Esophagus (tissue), 2 donors: ENCODE results near the gene MTUS2. TPM values are rescaled to one million over a fixed set of nuclear protein-coding genes. Genes with fewer than 3 reads are reported as not detected.

Experiments used
- H3K27ac ChIP-seq, 2 donors: one replicate each; pipeline ENCODE4 v1.5.1; 2013; ENCODE audit warnings: low read depth in 2 of 2, mild to moderate bottlenecking in 2 of 2, inconsistent platforms in 1 of 2, low read length in 1 of 2, moderate library complexity in 1 of 2
- H3K27me3 ChIP-seq, 2 donors: one replicate each; pipeline ENCODE4 v1.6.1; 2013; ENCODE audit warnings: low read length in 2 of 2, control low read depth in 1 of 2, mild to moderate bottlenecking in 1 of 2; ENCODE audit not compliant: insufficient read depth in 2 of 2, control insufficient read depth in 1 of 2
- H3K36me3 ChIP-seq, 2 donors: one replicate each; pipeline ENCODE4 v1.6.1; 2013; ENCODE audit warnings: low read length in 1 of 2; ENCODE audit not compliant: control insufficient read depth in 2 of 2, insufficient read depth in 2 of 2
- H3K4me1 ChIP-seq, 2 donors: one replicate each; pipeline ENCODE4 v1.6.1; 2013; ENCODE audit warnings: low read length in 1 of 2; ENCODE audit not compliant: control insufficient read depth in 2 of 2, insufficient read depth in 2 of 2
- H3K4me3 ChIP-seq, 2 donors: one replicate each; pipeline ENCODE4 v1.5.1; 2013; ENCODE audit warnings: low read length in 2 of 2, mild to moderate bottlenecking in 2 of 2, low read depth in 1 of 2, moderate library complexity in 1 of 2
- H3K9me3 ChIP-seq, 2 donors: one replicate each; pipeline ENCODE4 v1.6.1; 2013; ENCODE audit warnings: mild to moderate bottlenecking in 2 of 2, low read depth in 1 of 2, low read length in 1 of 2, moderate library complexity in 1 of 2; ENCODE audit not compliant: control insufficient read depth in 2 of 2, insufficient read depth in 1 of 2
- WGBS, 2 donors: extraction: QIAGEN DNeasy Blood & Tissue Kit; methylation state at CpG; one replicate each; pipeline ENCODE4 v1.1.7; 2013; 5-methylcytosine and 5-hydroxymethylcytosine counted together
- polyA plus RNA-seq, 2 donors: library from polyadenylated mRNA; stranded (reverse); fragments of 200-250 nt; gene quantifications; one replicate each; pipeline ENCODE4 v1.2.3, GENCODE V29; 2013
- donor health status: healthy with polysubstance abuse.
- donor health status: Bipolar disorder and iron deficiency.

MTUS2 gene
- polyA plus RNA-seq, 2 donors, result 0.20 to 0.33 TPM

DNA sequence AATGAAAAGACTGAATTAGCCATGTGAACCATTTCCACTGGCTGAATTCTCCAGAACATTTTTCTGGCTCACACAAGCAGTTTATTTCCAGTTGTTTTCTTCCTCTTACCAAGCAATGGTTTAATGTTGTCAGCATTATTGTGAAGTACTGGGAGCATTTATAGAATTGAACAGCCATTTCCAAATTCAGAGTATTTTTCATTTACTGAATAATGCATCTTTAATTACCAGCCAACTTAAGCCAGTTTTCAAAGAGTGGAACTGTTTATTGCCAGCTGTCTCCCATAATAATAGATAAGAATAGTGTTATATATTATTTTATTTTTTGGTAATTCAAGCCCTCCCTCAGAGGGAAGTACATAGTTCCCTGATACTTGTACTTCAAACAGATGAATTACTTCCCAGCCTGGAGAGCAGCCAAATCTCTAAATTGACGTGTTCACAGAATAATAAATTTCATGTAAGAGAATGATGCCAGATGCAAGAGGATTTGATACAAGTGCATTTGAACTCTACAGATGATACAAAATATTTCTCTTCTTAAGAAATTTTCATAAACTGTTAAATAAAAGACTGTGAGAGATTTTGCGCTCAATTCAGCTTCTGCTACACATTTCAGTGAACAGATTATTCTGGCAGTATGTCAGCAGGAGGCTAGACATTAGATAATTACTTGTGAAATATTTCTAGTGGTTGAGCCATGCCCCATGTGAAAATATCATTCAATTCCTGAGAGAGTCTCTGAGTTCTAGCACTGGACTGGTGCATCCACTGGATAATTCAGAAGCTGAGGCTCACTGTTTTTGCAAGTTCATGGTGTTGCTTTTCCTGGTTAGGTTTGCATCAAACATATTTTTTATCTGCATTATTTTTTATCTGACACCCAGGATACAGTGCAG lies 459.5 kb downstream of the MTUS2 start:
- 37 to 43% methylated on average over 2 of the region's 2 CpGs for WGBS, 2 donors
- Histone ChIP-seq H3K27ac (no peak overlapping the region), H3K36me3 (no peaks in the 10 kb centered on the region), H3K4me3 (no peak overlapping the region), H3K4me1 (no peaks in the 10 kb centered on the region), H3K9me3 (no peaks in the 10 kb centered on the region), H3K27me3 (no peaks in the 10 kb centered on the region)

DNA sequence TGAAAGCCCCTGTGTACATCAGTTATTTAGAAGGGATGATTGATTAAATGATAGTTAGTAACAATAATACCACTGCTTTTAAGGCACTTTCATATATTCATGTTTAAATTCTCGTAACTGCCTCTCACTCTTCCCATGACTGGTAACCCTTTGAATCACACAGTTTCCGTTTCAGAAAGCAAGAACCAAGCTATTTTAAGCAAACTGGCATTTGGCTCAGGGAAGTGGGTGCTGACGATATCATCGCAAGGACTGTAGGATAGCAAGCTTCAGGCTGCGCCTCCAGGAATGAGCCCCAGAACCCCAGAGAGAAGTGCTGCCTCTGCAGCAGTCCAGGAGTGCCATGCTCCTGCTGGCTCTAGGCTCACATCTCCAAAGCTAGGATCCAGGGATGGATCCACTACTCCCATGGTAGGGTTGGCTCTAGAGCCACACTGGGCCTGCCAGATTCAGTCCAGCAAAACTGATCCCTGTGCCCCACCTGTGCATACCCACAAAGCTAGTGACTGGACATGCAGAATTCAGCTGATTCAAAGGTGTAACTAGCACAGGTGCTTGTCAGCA lies 461.9 kb downstream of the MTUS2 start:
- no peak overlapping the region for H3K4me3 ChIP-seq
- H3K27me3 ChIP-seq, result no peaks in the 10 kb centered on the region
- no peak overlapping the region for H3K27ac ChIP-seq
- H3K36me3 ChIP-seq, result no peaks in the 10 kb centered on the region
- WGBS, 2 donors, result 82 to 83% methylated on average over 5 of the region's 5 CpGs
- H3K4me1 ChIP-seq, result no peaks in the 10 kb centered on the region
- no peaks in the 10 kb centered on the region for H3K9me3 ChIP-seq

DNA sequence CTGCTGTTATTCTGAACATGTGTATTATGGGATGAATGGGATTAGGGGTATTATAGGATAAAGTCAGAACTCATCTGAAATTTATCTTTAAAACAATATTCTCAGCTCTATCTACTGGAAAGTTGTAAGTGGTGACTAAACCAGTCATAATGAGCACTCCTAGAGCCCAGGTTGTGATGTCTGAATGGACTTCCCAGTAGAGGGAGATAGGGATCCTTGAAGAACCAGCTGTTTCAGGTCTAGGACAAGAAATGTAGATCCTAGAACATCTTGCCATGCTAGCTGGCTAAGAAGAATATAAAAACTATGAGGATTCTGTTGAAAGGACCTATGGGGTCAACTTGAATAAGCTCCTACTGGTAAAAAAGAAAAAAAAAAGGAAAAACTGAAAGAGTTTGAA lies 464.6 kb downstream of the MTUS2 start:
- Histone ChIP-seq H3K4me3 (no peak overlapping the region), H3K4me1 (no peaks in the 10 kb centered on the region), H3K36me3 (no peaks in the 10 kb centered on the region), H3K27ac (no peak overlapping the region), H3K27me3 (no peaks in the 10 kb centered on the region), H3K9me3 (no peaks in the 10 kb centered on the region)

DNA sequence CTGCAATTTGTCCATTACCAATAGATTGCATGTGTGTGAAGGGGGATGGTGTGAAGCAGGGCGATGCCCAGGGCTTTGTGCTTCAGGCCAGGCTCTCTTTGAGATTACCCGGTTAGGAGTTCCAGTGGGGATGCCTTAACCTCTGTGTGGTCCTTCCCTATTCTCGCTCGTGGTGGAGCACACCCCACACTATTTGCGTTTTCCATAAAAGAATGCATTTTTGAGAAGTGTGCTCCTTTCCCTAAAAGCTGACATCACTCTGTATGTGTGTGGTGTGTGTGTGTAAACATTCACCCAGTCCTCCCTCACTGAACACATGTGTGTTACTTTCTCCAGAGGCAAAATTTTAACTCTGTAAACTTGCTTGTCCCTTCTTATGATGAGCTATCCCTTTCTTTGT lies 467.1 kb downstream of the MTUS2 start:
- Histone ChIP-seq H3K4me3 (no peak overlapping the region), H3K27ac (no peak overlapping the region), H3K27me3 (no peaks in the 10 kb centered on the region), H3K36me3 (no peaks in the 10 kb centered on the region), H3K9me3 (no peaks in the 10 kb centered on the region), H3K4me1 (no peaks in the 10 kb centered on the region)
- whole genome bisulfite sequencing, 2 donors, result 63 to 67% methylated on average over 5 of the region's 5 CpGs

DNA sequence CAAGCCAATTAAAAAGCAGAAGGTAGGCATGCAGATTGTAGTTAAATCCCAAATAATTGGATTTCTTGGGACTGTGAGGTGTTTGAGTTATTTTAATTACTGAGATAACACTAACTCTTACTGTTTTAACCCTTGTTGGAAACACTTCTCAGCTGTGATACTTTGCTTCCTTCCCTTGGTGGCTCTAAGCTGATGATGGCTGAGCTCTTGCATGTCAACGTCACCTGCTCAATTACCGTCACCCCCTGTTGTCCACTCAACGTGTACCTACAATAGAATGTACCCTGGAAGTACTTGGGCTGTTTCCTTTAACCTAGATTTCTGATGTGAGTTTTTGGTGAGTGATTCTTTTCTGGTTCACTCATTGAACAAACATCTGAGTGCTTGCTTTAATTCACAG lies 471.9 kb downstream of the MTUS2 start:
- H3K4me1 ChIP-seq, result no peaks in the 10 kb centered on the region
- no peaks in the 10 kb centered on the region for H3K27me3 ChIP-seq
- H3K36me3 ChIP-seq, result no peaks in the 10 kb centered on the region
- H3K27ac ChIP-seq, result no peak overlapping the region
- WGBS, 2 donors, result 46 to 56% methylated on average over 3 of the region's 3 CpGs
- H3K9me3 ChIP-seq, result no peaks in the 10 kb centered on the region
- no peak overlapping the region for H3K4me3 ChIP-seq

DNA sequence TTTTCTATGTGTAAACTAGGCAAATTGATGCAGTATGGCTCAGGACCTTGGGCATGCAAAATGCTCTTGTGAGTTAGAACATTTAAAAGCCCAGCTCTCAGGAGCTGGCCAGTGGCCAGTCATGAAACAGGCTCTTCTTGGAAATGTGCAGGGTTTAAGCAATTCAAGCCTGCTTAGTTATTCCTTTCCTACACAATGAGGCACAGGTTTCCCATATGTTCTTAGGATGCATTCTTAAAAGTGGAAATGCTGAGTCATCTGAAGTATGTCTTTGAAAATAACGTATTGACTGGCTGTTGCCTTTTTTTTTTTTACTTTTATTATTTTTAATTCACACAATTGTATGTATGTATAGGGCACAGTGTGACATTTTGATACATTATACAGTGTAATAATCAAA lies 474.7 kb downstream of the MTUS2 start:
- H3K9me3 ChIP-seq, result no peaks in the 10 kb centered on the region
- WGBS, 2 donors, result 0 to 5% methylated on average over 1 of the region's 1 CpG
- no peaks in the 10 kb centered on the region for H3K36me3 ChIP-seq
- no peaks in the 10 kb centered on the region for H3K4me1 ChIP-seq
- H3K4me3 ChIP-seq, result no peak overlapping the region
- H3K27me3 ChIP-seq, result no peaks in the 10 kb centered on the region
- no peak overlapping the region for H3K27ac ChIP-seq

DNA sequence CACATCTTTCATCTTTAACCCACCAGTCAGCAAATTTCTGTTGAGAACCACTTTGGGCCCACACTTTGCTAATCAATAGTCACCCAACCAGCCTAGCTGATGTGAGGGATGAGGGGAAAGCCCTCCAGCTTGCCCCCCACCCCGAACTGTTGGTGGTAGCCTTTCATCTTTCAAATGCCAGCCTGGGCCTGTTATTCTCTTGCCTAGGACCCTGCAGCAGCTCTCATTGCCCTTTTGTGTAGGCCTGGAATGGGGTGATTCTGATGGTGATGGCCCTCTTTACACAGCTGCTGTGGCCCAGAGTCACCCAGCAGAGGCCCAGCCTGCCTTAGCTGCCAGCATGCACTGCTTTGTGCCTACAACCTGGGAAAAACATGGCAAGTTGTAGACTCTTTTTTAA lies 480.9 kb downstream of the MTUS2 start:
- H3K27me3 ChIP-seq, result no peaks in the 10 kb centered on the region
- no peak overlapping the region for H3K27ac ChIP-seq
- no peaks in the 10 kb centered on the region for H3K4me1 ChIP-seq
- WGBS, 2 donors, result 50% methylated on average over 1 of the region's 1 CpG
- peaks cover 0 to 2% of the 10 kb centered on the region in 2 donors for H3K9me3 ChIP-seq
- no peak overlapping the region for H3K4me3 ChIP-seq
- H3K36me3 ChIP-seq, result no peaks in the 10 kb centered on the region

DNA sequence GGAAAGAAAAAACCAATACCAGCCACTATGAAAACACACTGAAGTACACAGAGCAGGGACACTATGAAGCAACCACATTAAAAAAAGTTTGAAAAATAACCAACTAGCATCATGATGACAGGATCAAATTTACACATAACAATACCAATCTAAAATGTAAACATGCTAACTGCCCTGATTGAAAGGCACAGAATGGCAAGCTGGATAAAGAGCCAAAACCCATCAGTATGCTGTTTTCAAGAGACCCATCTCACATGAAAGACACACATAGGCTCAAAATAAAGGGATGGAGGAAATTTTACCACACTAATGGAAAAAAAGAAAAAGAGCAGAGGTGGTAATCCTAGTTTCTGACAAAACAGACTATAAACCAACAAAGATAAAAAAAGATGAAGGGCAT lies 484.0 kb downstream of the MTUS2 start:
- no peaks in the 10 kb centered on the region for H3K36me3 ChIP-seq
- no peaks in the 10 kb centered on the region for H3K27me3 ChIP-seq
- no peak overlapping the region for H3K4me3 ChIP-seq
- H3K27ac ChIP-seq, result no peak overlapping the region
- no peaks in the 10 kb centered on the region for H3K4me1 ChIP-seq
- peaks cover 2 to 7% of the 10 kb centered on the region in 2 donors for H3K9me3 ChIP-seq

DNA sequence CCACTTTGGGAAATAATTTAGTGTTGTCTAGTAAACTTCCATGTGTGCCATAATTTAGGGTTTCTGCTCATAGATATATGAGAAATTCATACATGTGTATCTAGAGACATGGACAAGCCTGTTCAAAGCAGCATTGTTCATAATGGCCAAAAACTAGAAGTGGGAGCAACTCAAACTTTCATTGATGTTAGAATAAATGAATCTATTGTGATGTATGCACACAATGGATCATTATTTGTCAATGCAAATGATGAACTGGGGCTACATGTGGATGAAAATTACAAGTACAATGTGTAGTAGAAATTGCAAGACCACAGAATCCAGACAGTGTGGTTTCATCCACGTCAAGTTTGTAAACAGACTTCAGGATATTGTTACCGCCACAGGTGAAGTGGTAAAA lies 490.7 kb downstream of the MTUS2 start:
- Histone ChIP-seq H3K27ac (no peak overlapping the region), H3K36me3 (no peaks in the 10 kb centered on the region), H3K9me3 (peaks cover 0 to 7% of the 10 kb centered on the region in 2 donors), H3K4me3 (no peak overlapping the region), H3K4me1 (no peaks in the 10 kb centered on the region), H3K27me3 (no peaks in the 10 kb centered on the region)
- WGBS, 2 donors, result 67 to 77% methylated on average over 2 of the region's 2 CpGs

DNA sequence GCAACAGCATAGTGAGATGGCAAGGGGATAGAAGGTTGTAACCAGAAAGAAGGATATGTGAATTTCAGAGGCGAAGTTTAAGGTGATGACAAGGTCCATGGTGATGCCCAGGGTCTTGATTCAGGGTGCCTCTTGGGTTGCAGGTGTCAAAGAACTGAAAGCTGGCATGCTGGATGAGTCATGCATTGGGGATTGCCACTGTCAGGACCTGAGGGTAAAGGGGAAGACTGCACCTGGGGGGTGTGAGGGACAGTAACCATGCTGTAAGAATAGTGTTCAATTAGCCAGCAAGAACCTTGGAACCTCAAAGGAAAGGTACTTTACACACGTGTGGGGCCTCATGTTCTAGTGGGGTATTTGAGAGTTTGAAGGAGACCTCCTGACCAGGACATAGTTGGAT lies 495.7 kb downstream of the MTUS2 start:
- Histone ChIP-seq H3K4me1 (no peaks in the 10 kb centered on the region), H3K4me3 (no peak overlapping the region), H3K27me3 (no peaks in the 10 kb centered on the region), H3K9me3 (peaks cover 0 to 3% of the 10 kb centered on the region in 2 donors), H3K36me3 (no peaks in the 10 kb centered on the region), H3K27ac (no peak overlapping the region)
- WGBS, 2 donors, result 63 to 70% methylated on average over 2 of the region's 2 CpGs
